ENCODE measurements around the gene GPATCH8.

GPATCH8 gene

GRCh38 chr17:44359458-44360143 is 143.6 kb downstream of the GPATCH8 start:
- Histone ChIP-seq H4K20me1 (ENCODE audit: insufficient read depth) (no peaks in the 10 kb centered on the region), H3K36me3 (ENCODE audit: insufficient read depth) (no peaks in the 10 kb centered on the region), H2AFZ (ENCODE audit: low read depth) (no peak overlapping the region), H3K9ac (no peak overlapping the region), H3K4me2 (no peak overlapping the region), H3K79me2 (ENCODE audit: insufficient read depth, low read depth) (no peaks in the 10 kb centered on the region), H3K4me1 (ENCODE audit: low read depth, poor library complexity, severe bottlenecking) (peaks cover 16% of the 10 kb centered on the region), H3K27me3 (ENCODE audit: insufficient read depth, low read depth) (peaks cover 5% of the 10 kb centered on the region; the same call in 1 of the 2 replicates), H3K4me3 (IDR thresholded peaks at IDR 0.05; ENCODE audit: insufficient read depth, low read depth, low read length) (no peak overlapping the region), H3K27ac (no peak overlapping the region)
- no peak for TF ChIP-seq CTCF (conservative IDR thresholded peaks at IDR 0.05; ENCODE audit: low read depth, low read length)

GRCh38 chr17:44359006-44359405 is 144.2 kb downstream of the GPATCH8 start:
- no peak overlapping the region for H3K4me3 ChIP-seq (IDR thresholded peaks at IDR 0.05; ENCODE audit: insufficient read depth, low read depth, low read length)
- no peak overlapping the region for H3K9ac ChIP-seq
- H3K79me2 ChIP-seq (ENCODE audit: insufficient read depth, low read depth), result no peaks in the 10 kb centered on the region
- TF ChIP-seq CTCF (conservative IDR thresholded peaks at IDR 0.05; ENCODE audit: low read depth, low read length), result no peak
- no peak overlapping the region for H3K27ac ChIP-seq
- H3K36me3 ChIP-seq (ENCODE audit: insufficient read depth), result no peaks in the 10 kb centered on the region
- no peaks in the 10 kb centered on the region for H4K20me1 ChIP-seq (ENCODE audit: insufficient read depth)
- no peak overlapping the region for H2AFZ ChIP-seq (ENCODE audit: low read depth)
- H3K27me3 ChIP-seq (ENCODE audit: insufficient read depth, low read depth), result no peaks in the 10 kb centered on the region
- peaks cover 14% of the 10 kb centered on the region for H3K4me1 ChIP-seq (ENCODE audit: low read depth, poor library complexity, severe bottlenecking)
- no peak overlapping the region for H3K4me2 ChIP-seq

- H3K36me3 ChIP-seq (ENCODE audit: insufficient read depth), result no peaks in the 10 kb centered on the region
- no peaks in the 10 kb centered on the region for H3K79me2 ChIP-seq (ENCODE audit: insufficient read depth, low read depth)
- H3K9ac ChIP-seq, result no peak overlapping the region
- peaks cover 13% of the 10 kb centered on the region for H3K4me1 ChIP-seq (ENCODE audit: low read depth, poor library complexity, severe bottlenecking)
- no peak overlapping the region for H3K4me3 ChIP-seq (IDR thresholded peaks at IDR 0.05; ENCODE audit: insufficient read depth, low read depth, low read length)
- H3K27ac ChIP-seq, result no peak overlapping the region
- H4K20me1 ChIP-seq (ENCODE audit: insufficient read depth), result no peaks in the 10 kb centered on the region
- no peak for TF ChIP-seq CTCF (conservative IDR thresholded peaks at IDR 0.05; ENCODE audit: low read depth, low read length)
- H3K27me3 ChIP-seq (ENCODE audit: insufficient read depth, low read depth), result no peaks in the 10 kb centered on the region
- H2AFZ ChIP-seq (ENCODE audit: low read depth), result no peak overlapping the region
- H3K4me2 ChIP-seq, result no peak overlapping the region
These were observed 145.1 kb downstream of the GPATCH8 start for GRCh38 chr17:44358066-44358465.

GRCh38 chr17:44356241-44356640 is 147.0 kb downstream of the GPATCH8 start:
- no peak overlapping the region for H3K4me3 ChIP-seq (IDR thresholded peaks at IDR 0.05; ENCODE audit: insufficient read depth, low read depth, low read length)
- peaks cover 6% of the 10 kb centered on the region for H3K4me1 ChIP-seq (ENCODE audit: low read depth, poor library complexity, severe bottlenecking)
- no peaks in the 10 kb centered on the region for H3K36me3 ChIP-seq (ENCODE audit: insufficient read depth)
- H4K20me1 ChIP-seq (ENCODE audit: insufficient read depth), result no peaks in the 10 kb centered on the region
- H3K27me3 ChIP-seq (ENCODE audit: insufficient read depth, low read depth), result no peaks in the 10 kb centered on the region
- no peak for TF ChIP-seq CTCF (conservative IDR thresholded peaks at IDR 0.05; ENCODE audit: low read depth, low read length)
- H3K79me2 ChIP-seq (ENCODE audit: insufficient read depth, low read depth), result no peaks in the 10 kb centered on the region
- H3K27ac ChIP-seq, result no peak overlapping the region
- H2AFZ ChIP-seq (ENCODE audit: low read depth), result no peak overlapping the region
- H3K4me2 ChIP-seq, result no peak overlapping the region
- H3K9ac ChIP-seq, result no peak overlapping the region
